CD8-positive, alpha-beta memory T cell (primary cell): ENCODE data around the gene BUB1. TPM values are rescaled to one million over a fixed set of nuclear protein-coding genes. Genes with fewer than 3 reads are reported as not detected.
"Not testable (repeated sequence)": the region's sequence is repeated elsewhere in the genome, so short reads cannot be mapped to it uniquely, and the experiment has no call there.

ENCODE experiments used
- CTCF ChIA-PET: fragments of 350-600 bp; sonication (Branson Sonifier 250); formaldehyde crosslinking; loops from one replicate; lab custom pipeline; 2021; ENCODE audit warnings: antibody characterized with exemption; lab: Charles Lee
- POLR2A ChIA-PET: fragments of 350-600 bp; sonication (Branson Sonifier 250); formaldehyde crosslinking; loops from one replicate; lab custom pipeline; 2021; ENCODE audit warnings: antibody characterized with exemption; lab: Charles Lee
- DNase-seq, 5 donors: peaks; one replicate each; pipeline versions ENCODE4 v3.0.0 to v3.0.0-alpha.2; 2020 to 2022; ENCODE audit warnings: mixed read lengths in 1 of 5
- H3K27ac ChIP-seq: one replicate; pipeline ENCODE4 v1.7.0; 2013; ENCODE audit warnings: low read depth, mild to moderate bottlenecking, low read length, moderate library complexity
- H3K27me3 ChIP-seq: 2 replicates; pipeline ENCODE4 v1.7.0; 2013; ENCODE audit warnings: low read length, mild to moderate bottlenecking; ENCODE audit not compliant: insufficient read depth, poor library complexity, severe bottlenecking
- H3K36me3 ChIP-seq: 2 replicates; pipeline ENCODE4 v1.7.0; 2013; ENCODE audit warnings: mild to moderate bottlenecking, low read length, moderate library complexity; ENCODE audit not compliant: insufficient read depth
- H3K4me1 ChIP-seq: 2 replicates; pipeline ENCODE4 v1.7.0; 2013; ENCODE audit warnings: mild to moderate bottlenecking, low read length, moderate library complexity; ENCODE audit not compliant: insufficient read depth
- H3K4me3 ChIP-seq: 2 replicates; pipeline ENCODE4 v1.7.0; 2013; ENCODE audit warnings: mild to moderate bottlenecking, low read length
- H3K9me3 ChIP-seq: 2 replicates; pipeline ENCODE4 v1.7.0; 2013; ENCODE audit warnings: mild to moderate bottlenecking, low read length
- H3K27ac Mint-ChIP-seq, 8 donors: one replicate each; pipeline ENCODE4 v1.8.0; 2020 to 2021; ENCODE audit warnings: mixed read lengths in 8 of 8, mild to moderate bottlenecking in 6 of 8, inconsistent platforms in 3 of 8, moderate library complexity in 3 of 8
- H3K27me3 Mint-ChIP-seq, 2 donors: one replicate each; pipeline ENCODE4 v1.8.0; 2020 to 2021; ENCODE audit warnings: mixed read lengths in 2 of 2, mild to moderate bottlenecking in 1 of 2, moderate library complexity in 1 of 2
- H3K36me3 Mint-ChIP-seq, 3 donors: one replicate each; pipeline ENCODE4 v1.8.0; 2020 to 2021; ENCODE audit warnings: mixed read lengths in 3 of 3, inconsistent platforms in 1 of 3, mild to moderate bottlenecking in 1 of 3
- H3K4me1 Mint-ChIP-seq, 3 donors: one replicate each; pipeline ENCODE4 v1.8.0; 2020 to 2021; ENCODE audit warnings: mixed read lengths in 3 of 3, inconsistent platforms in 1 of 3, mild to moderate bottlenecking in 1 of 3
- H3K4me3 Mint-ChIP-seq, 7 donors: one replicate each; pipeline ENCODE4 v1.8.0; 2020 to 2021; ENCODE audit warnings: mixed read lengths in 7 of 7, mild to moderate bottlenecking in 6 of 7, moderate library complexity in 4 of 7, inconsistent platforms in 2 of 7
- H3K9me3 Mint-ChIP-seq, 5 donors: one replicate each; pipeline ENCODE4 v1.8.0; 2020 to 2022; ENCODE audit warnings: mixed read lengths in 5 of 5, mild to moderate bottlenecking in 3 of 5, moderate library complexity in 2 of 5, inconsistent platforms in 1 of 5
- polyA plus RNA-seq: library from polyadenylated mRNA; unstranded; fragments of 300-500 nt; fragmentation: Illumina TruSeq; gene quantifications from one replicate; pipeline ENCODE4 v1.2.3, GENCODE V29; 2021
- total RNA-seq, 2 experiments: library from RNA; stranded (reverse); gene quantifications; one replicate each; pipeline ENCODE4 v1.2.3, GENCODE V29; 2021

The BUB1 gene
- total and polyA plus RNA-seq, 3 experiments from 2014 or later, result 0.56 to 49.5 (median 46.9) TPM

DNA sequence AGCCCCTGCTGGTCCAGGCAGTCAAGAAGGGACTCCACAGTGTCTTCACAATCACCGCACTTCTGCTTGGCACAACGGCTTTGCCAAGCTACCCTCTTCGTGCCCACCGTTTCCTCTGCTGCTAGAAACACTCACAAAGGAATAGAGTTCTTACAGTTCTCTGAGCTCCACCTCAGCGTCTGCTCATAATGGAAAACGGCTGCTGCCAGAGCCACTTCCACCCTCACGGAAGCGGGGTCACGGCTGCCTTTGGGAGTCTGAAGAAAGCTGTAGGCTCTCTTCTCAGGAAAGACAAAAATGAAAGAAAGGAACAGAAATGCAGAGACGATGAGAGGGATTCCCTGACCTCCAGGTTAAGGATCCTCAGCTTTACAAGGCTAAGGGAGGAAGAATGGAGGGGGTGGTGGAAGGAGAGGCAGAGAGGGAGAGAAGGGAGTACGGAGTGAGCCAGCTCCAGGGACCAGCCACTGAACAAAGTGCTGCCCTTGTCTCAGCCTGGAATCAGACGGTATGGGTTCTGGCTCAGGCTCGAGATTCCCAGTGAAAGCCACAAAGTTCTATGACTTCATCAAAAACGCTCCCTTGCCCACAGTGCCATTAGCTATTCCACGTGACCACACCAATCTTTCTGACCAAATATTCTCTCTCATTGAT is 88.1 kb downstream of the BUB1 start:
- CTCF ChIA-PET, H3K27me3 ChIP-seq, H3K27ac ChIP-seq, H3K9me3 Mint-ChIP-seq, H3K9me3 ChIP-seq, H3K4me1 Mint-ChIP-seq, H3K4me3 Mint-ChIP-seq, H3K27ac Mint-ChIP-seq, DNase-seq, H3K36me3 ChIP-seq, H3K36me3 Mint-ChIP-seq, H3K4me1 ChIP-seq, POLR2A ChIA-PET, H3K4me3 ChIP-seq, H3K27me3 Mint-ChIP-seq: not testable (repeated sequence)

DNA sequence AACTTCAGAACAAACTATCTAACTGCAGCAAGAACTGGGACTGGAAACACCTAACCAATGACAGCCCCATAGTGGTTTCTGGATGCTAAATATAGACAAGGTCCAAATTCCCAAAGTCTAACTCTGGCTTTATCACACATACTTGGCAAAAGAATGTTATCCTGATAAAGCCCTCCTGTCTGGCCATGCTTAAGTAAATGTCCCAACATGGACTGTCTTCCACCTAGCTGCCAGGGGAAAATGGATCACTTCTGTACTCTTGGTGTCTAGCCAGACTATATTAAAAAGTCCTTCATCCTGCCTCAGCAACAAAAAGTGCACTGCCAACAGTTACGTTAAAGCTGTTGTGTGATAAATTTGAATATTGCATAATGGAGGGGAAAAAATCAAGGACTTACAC is 89.3 kb downstream of the BUB1 start:
- H3K9me3 Mint-ChIP-seq, POLR2A ChIA-PET, DNase-seq, H3K27ac ChIP-seq, H3K9me3 ChIP-seq, H3K4me3 Mint-ChIP-seq, H3K4me1 ChIP-seq, H3K36me3 ChIP-seq, H3K27me3 ChIP-seq, H3K27ac Mint-ChIP-seq, H3K36me3 Mint-ChIP-seq, H3K4me1 Mint-ChIP-seq, H3K4me3 ChIP-seq, H3K27me3 Mint-ChIP-seq, CTCF ChIA-PET: not testable (repeated sequence)

Other genes starting within 250 kb of the BUB1 start
- gene LIMS4, start 205.2 kb downstream of the BUB1 start, total RNA-seq, result under 1 TPM; 0.79 to 0.91 TPM
- 2.1 TPM for gene LIMS4, start 205.2 kb downstream of the BUB1 start, polyA plus RNA-seq
- gene RGPD6, start 100.8 kb downstream of the BUB1 start, total RNA-seq, result 10 to 100 TPM in 1 of 2 experiments, 1 to 10 TPM in 1; 9.7 to 17.4 TPM
- 2.8 TPM for gene RGPD6, start 100.8 kb downstream of the BUB1 start, polyA plus RNA-seq
- gene ACOXL, start 54.5 kb upstream of the BUB1 start, total RNA-seq, result under 1 TPM in 1 of 2 experiments, not detected in 1; 0.27 TPM
- not detected for gene ACOXL, start 54.5 kb upstream of the BUB1 start, polyA plus RNA-seq